Lower leg skin (tissue), 3 donors: ENCODE results near the gene ECE1.

Experiments used
- CTCF ChIP-seq, 3 donors: fragments of 450-650 bp; IDR thresholded peaks; one replicate each; pipeline ENCODE4 v1.5.1; 2016; ENCODE audit warnings: antibody characterized with exemption in 3 of 3, mild to moderate bottlenecking in 3 of 3, moderate library complexity in 2 of 3
- POLR2A ChIP-seq, 2 donors: fragments of 450-650 bp; IDR thresholded peaks; one replicate each; pipeline ENCODE4 v1.6.1; 2016 to 2017; ENCODE audit warnings: antibody characterized with exemption in 2 of 2, mild to moderate bottlenecking in 1 of 2, moderate library complexity in 1 of 2

- no peak for TF ChIP-seq POLR2A (IDR thresholded peaks at IDR 0.05)
- TF ChIP-seq CTCF (IDR thresholded peaks at IDR 0.05) = peak in 1 of 3 donors; percentile 22
Measured at GRCh38 chr1:21270086-21270689, 20.1 kb downstream of the ECE1 start.
